ENCODE data around the gene AKR7A3. TPM values are rescaled to one million over a fixed set of nuclear protein-coding genes. Genes with fewer than 3 reads are reported as not detected.
"Not testable (repeated sequence)": the region's sequence is repeated elsewhere in the genome, so short reads cannot be mapped to it uniquely, and the experiment has no call there.

The AKR7A3 gene
- 0.69 TPM for polyA plus RNA-seq (2013, experiment 1 of 2; ENCODE audit: insufficient read length)
- 0.51 TPM for polyA plus RNA-seq (2013, experiment 2 of 2; ENCODE audit: insufficient read length)

GRCh38 chr1:19288324-19289241 lies at the start of gene AKR7A3:
Gene AKR7A3 (minus strand): TSS chr1:19288770. CDS start chr1:19288709, 61 bp downstream.
- DNase-seq, result not testable (repeated sequence)

GRCh38 chr1:19338323-19338762 lies 49.8 kb upstream of the AKR7A3 start:
- DNase-seq, result peak; percentile 47

- no peak for DNase-seq
Measured at GRCh38 chr1:19337289-19337688, 48.7 kb upstream of the AKR7A3 start.

GRCh38 chr1:19336543-19336942 lies 48.0 kb upstream of the AKR7A3 start:
- DNase-seq, result no peak

- no peak for DNase-seq
Measured at GRCh38 chr1:19333587-19334354, 45.2 kb upstream of the AKR7A3 start.

- no peak for DNase-seq
Measured at GRCh38 chr1:19332832-19333231, 44.3 kb upstream of the AKR7A3 start.

- DNase-seq, result no peak
Measured at GRCh38 chr1:19331262-19331878, 42.8 kb upstream of the AKR7A3 start.

- no peak for DNase-seq
Measured at GRCh38 chr1:19330449-19331135, 42.0 kb upstream of the AKR7A3 start.

- no peak for DNase-seq
Measured at GRCh38 chr1:19329611-19330010, 41.0 kb upstream of the AKR7A3 start.

GRCh38 chr1:19329188-19329587 lies 40.6 kb upstream of the AKR7A3 start:
- DNase-seq, result no peak

- DNase-seq, result no peak
Measured at GRCh38 chr1:19328486-19328885, 39.9 kb upstream of the AKR7A3 start.

GRCh38 chr1:19327736-19328135 lies 39.2 kb upstream of the AKR7A3 start:
- DNase-seq, result no peak

GRCh38 chr1:19327301-19327700 lies 38.7 kb upstream of the AKR7A3 start:
- no peak for DNase-seq

- no peak for DNase-seq
Measured at GRCh38 chr1:19326748-19327065, 38.1 kb upstream of the AKR7A3 start.

- DNase-seq, result no peak
Measured at GRCh38 chr1:19325958-19326747, 37.6 kb upstream of the AKR7A3 start.

GRCh38 chr1:19325368-19325957 lies 36.9 kb upstream of the AKR7A3 start:
- DNase-seq, result no peak

GRCh38 chr1:19324665-19324990 lies 36.1 kb upstream of the AKR7A3 start:
- DNase-seq, result no peak

GRCh38 chr1:19323987-19324664 lies 35.6 kb upstream of the AKR7A3 start:
- no peak for DNase-seq

GRCh38 chr1:19322481-19322880 lies 33.9 kb upstream of the AKR7A3 start:
- no peak for DNase-seq

GRCh38 chr1:19321071-19321470 lies 32.5 kb upstream of the AKR7A3 start:
- no peak for DNase-seq

GRCh38 chr1:19319196-19319595 lies 30.6 kb upstream of the AKR7A3 start:
- no peak for DNase-seq

All from fibroblast of skin of abdomen (primary cell).